Activated T-helper 1 cell treated with anti-CD3 and anti-CD28 coated beads, Interleukin-12 subunit alpha, Interleukin-12 subunit beta, Interleukin-2, Interleukin-4 antibody, amounts not matched to agents 30 ng/mL and 10 ng/mL and 1 ng/mL, durations not matched to agents 14 hours and 24 hours and 36 hours (primary cell): Measurements from ENCODE around the gene GRK1. TPM values are rescaled to one million over a fixed set of nuclear protein-coding genes. Genes with fewer than 3 reads are reported as not detected.

Experiments used
- DNase-seq: peaks from one replicate; pipeline ENCODE4 v3.0.0; 2021; ENCODE audit warnings: low spot score
- H3K27ac Mint-ChIP-seq: one replicate; pipeline ENCODE4 v1.8.0; 2021; ENCODE audit warnings: mild to moderate bottlenecking, mixed read lengths
- H3K27me3 Mint-ChIP-seq: one replicate; pipeline ENCODE4 v1.8.0; 2022; ENCODE audit warnings: mild to moderate bottlenecking, moderate library complexity, mixed read lengths; ENCODE audit not compliant: insufficient read depth
- H3K36me3 Mint-ChIP-seq: one replicate; pipeline ENCODE4 v1.8.0; 2021; ENCODE audit warnings: low read depth, mixed read lengths
- H3K4me1 Mint-ChIP-seq: one replicate; pipeline ENCODE4 v1.8.0; 2021; ENCODE audit warnings: low read depth, mixed read lengths
- H3K4me3 Mint-ChIP-seq: one replicate; pipeline ENCODE4 v1.8.0; 2021; ENCODE audit warnings: mild to moderate bottlenecking, moderate library complexity, mixed read lengths
- H3K9me3 Mint-ChIP-seq: one replicate; pipeline ENCODE4 v1.8.0; 2021; ENCODE audit warnings: mixed read lengths
- intact Hi-C: fragments of 100-400 bp; cut with micrococcal nuclease; formaldehyde crosslinking; loops from one replicate; pipeline ENCODE4 v1.15.1; 2024
- total RNA-seq: library from RNA; stranded (reverse); gene quantifications from 2 replicates; pipeline ENCODE4 v1.2.3, GENCODE V29; 2022

GRK1 gene
- total RNA-seq, 1 donor from 2014 or later = not detected

GRCh38 chr13:113647351-113648215 is 19.4 kb upstream of the GRK1 start:
- intact Hi-C loops = no loop called here
- H3K27me3 Mint-ChIP-seq = no peaks in the 10 kb centered on the region
- peaks cover 10% of the 10 kb centered on the region for H3K4me1 Mint-ChIP-seq
- no peak overlapping the region for H3K4me3 Mint-ChIP-seq
- H3K36me3 Mint-ChIP-seq = peaks cover 5% of the 10 kb centered on the region
- H3K9me3 Mint-ChIP-seq = no peaks in the 10 kb centered on the region
- no peak for DNase-seq
- no peak overlapping the region for H3K27ac Mint-ChIP-seq

DNA sequence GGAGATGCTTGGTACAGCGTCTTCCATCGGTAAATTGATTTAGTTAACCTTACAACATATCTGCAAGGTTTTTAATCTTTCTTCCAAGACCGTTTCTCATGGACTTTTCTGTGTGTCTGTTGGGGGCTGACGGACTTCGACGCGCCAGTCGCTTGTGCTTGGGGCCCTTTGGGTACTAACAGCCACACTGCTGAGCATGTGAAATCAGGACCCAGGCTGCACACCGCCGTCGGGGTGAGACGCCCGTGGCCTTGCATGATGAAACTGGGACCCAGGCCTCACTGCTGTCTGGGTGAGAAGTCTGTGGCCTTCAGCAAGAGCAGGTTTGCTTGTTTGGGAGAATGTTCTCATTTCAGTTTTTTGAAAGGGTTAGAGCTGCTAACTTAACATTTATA is 18.8 kb upstream of the GRK1 start:
- H3K27me3 Mint-ChIP-seq = no peaks in the 10 kb centered on the region
- no peak for DNase-seq
- peaks cover 10% of the 10 kb centered on the region for H3K4me1 Mint-ChIP-seq
- intact Hi-C loops = no loop called here
- H3K4me3 Mint-ChIP-seq = no peak overlapping the region
- H3K9me3 Mint-ChIP-seq = no peaks in the 10 kb centered on the region
- no peak overlapping the region for H3K27ac Mint-ChIP-seq
- H3K36me3 Mint-ChIP-seq = peaks cover under 1% of the 10 kb centered on the region

DNA sequence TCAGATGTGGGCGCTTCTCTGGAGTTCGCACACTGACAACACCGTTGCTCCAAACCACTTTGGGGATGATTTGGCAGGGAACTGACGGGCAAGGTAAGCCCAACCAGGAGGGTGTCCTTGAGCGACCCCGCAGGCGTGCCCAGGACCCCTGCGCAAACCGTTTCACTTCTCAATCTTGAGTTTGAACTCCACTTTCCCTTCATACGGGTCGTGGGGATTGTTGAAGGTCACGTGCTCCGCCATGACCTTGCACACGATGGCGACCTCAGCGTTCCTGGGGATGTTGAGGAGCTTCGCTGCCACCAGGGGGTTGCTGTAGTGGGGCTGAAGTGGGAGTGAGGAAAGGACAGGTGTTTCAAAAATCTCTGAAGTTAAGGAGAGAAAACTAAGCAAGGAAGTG is 17.8 kb upstream of the GRK1 start:
- Mint-ChIP-seq H3K4me3 (no peak overlapping the region), H3K9me3 (no peaks in the 10 kb centered on the region), H3K27me3 (no peaks in the 10 kb centered on the region), H3K27ac (no peak overlapping the region), H3K4me1 (peaks cover 10% of the 10 kb centered on the region), H3K36me3 (no peaks in the 10 kb centered on the region)
- DNase-seq = no peak
- intact Hi-C loops = no loop called here

DNA sequence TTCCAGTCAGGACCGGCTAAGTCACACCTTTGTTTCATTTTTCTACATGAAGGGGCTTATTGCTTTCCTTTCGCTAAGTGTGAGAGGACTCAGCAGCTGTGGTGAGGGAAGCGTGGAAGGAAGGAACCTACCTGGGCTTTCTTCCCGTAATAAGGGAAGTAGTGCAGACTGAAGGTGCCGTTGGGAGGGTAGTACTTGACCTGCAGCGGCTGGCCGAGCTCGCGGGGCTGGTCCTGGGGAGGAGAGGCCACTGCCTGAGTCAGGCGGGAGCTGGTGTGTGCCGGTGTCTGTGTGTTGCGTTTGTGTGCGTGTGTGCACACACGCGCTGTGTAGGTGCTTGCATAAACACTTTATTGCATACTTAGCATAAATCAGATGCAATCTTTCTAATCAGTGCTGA is 16.7 kb upstream of the GRK1 start:
- H3K9me3 Mint-ChIP-seq = no peaks in the 10 kb centered on the region
- no peak overlapping the region for H3K4me3 Mint-ChIP-seq
- no peak overlapping the region for H3K27ac Mint-ChIP-seq
- H3K36me3 Mint-ChIP-seq = no peaks in the 10 kb centered on the region
- no peaks in the 10 kb centered on the region for H3K27me3 Mint-ChIP-seq
- no peak for DNase-seq
- intact Hi-C loops = no loop called here
- peaks cover 10% of the 10 kb centered on the region for H3K4me1 Mint-ChIP-seq

GRCh38 chr13:113650731-113651148 is 16.3 kb upstream of the GRK1 start:
- Mint-ChIP-seq H3K4me1 (peaks cover 10% of the 10 kb centered on the region), H3K9me3 (no peaks in the 10 kb centered on the region)

GRCh38 chr13:113651511-113652403 is 15.3 kb upstream of the GRK1 start:
- H3K27ac Mint-ChIP-seq = no peak overlapping the region
- H3K36me3 Mint-ChIP-seq = no peaks in the 10 kb centered on the region
- intact Hi-C loops = no loop called here
- no peak for DNase-seq
- no peaks in the 10 kb centered on the region for H3K27me3 Mint-ChIP-seq
- H3K4me1 Mint-ChIP-seq = peaks cover 3% of the 10 kb centered on the region
- H3K4me3 Mint-ChIP-seq = no peak overlapping the region
- H3K9me3 Mint-ChIP-seq = no peaks in the 10 kb centered on the region

More at GRCh38 chr13:113650731-113651148, 16.3 kb upstream of the GRK1 start:
- H3K27me3 Mint-ChIP-seq = no peaks in the 10 kb centered on the region
- intact Hi-C loops = no loop called here
- no peak overlapping the region for H3K27ac Mint-ChIP-seq
- no peak for DNase-seq
- H3K4me3 Mint-ChIP-seq = no peak overlapping the region
- no peaks in the 10 kb centered on the region for H3K36me3 Mint-ChIP-seq

DNA sequence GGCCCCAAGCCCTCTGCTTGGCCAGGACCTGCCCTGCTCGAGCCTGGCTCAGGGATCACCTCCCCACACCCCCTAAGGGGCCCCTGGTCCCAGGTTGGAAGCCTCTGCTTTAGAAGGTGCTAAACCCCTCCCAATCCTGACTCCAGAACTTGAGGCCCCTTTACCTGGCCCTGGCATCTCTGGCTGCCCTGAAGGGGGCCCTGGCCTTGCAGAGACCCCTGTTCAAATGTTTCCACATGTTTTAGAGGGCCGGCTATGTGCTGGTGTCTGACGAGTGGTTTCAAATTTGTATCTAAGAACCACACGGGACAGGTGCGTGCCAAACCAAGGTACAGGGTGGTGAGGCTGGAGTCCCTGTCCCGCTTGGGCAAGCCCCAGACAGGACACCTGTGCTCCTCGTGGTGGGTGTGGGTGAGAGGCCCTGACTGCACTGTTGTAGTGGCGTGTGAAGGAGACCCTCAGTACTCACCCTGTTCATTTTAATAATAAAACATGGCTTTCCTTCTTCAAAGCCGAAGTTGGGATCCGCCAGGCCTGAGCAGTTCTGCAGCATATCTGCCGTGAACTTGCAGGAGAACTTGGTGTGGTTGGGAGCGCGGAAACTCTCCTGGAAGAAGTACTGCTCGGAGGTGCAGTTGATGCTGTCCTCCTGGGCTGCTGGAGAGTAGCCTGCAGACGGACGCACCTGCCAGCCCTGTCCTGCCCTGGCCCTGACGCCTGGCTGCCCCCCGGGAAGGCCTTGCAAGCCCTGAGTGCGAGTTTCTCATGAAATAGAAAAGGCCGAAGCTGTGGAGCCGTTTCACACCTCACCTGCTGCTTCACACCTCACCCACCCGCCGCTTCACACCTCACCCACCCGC is 14.4 kb upstream of the GRK1 start:
- intact Hi-C loops = no loop called here
- no peaks in the 10 kb centered on the region for H3K4me1 Mint-ChIP-seq
- no peak overlapping the region for H3K4me3 Mint-ChIP-seq
- H3K36me3 Mint-ChIP-seq = no peaks in the 10 kb centered on the region
- no peak for DNase-seq
- H3K9me3 Mint-ChIP-seq = no peaks in the 10 kb centered on the region
- H3K27me3 Mint-ChIP-seq = no peaks in the 10 kb centered on the region
- H3K27ac Mint-ChIP-seq = no peak overlapping the region

- no peaks in the 10 kb centered on the region for H3K36me3 Mint-ChIP-seq
- no peak overlapping the region for H3K27ac Mint-ChIP-seq
- no peak overlapping the region for H3K4me3 Mint-ChIP-seq
- no peaks in the 10 kb centered on the region for H3K9me3 Mint-ChIP-seq
- no peaks in the 10 kb centered on the region for H3K4me1 Mint-ChIP-seq
- intact Hi-C loops = no loop called here
- no peak for DNase-seq
- H3K27me3 Mint-ChIP-seq = no peaks in the 10 kb centered on the region
These were observed 13.5 kb upstream of the GRK1 start for GRCh38 chr13:113653264-113654174.

GRCh38 chr13:113654175-113654560 is 12.9 kb upstream of the GRK1 start:
- Mint-ChIP-seq H3K4me3 (no peak overlapping the region), H3K27me3 (no peaks in the 10 kb centered on the region), H3K9me3 (no peaks in the 10 kb centered on the region), H3K36me3 (no peaks in the 10 kb centered on the region), H3K4me1 (no peaks in the 10 kb centered on the region), H3K27ac (no peak overlapping the region)
- DNase-seq = no peak
- intact Hi-C loops = no loop called here

DNA sequence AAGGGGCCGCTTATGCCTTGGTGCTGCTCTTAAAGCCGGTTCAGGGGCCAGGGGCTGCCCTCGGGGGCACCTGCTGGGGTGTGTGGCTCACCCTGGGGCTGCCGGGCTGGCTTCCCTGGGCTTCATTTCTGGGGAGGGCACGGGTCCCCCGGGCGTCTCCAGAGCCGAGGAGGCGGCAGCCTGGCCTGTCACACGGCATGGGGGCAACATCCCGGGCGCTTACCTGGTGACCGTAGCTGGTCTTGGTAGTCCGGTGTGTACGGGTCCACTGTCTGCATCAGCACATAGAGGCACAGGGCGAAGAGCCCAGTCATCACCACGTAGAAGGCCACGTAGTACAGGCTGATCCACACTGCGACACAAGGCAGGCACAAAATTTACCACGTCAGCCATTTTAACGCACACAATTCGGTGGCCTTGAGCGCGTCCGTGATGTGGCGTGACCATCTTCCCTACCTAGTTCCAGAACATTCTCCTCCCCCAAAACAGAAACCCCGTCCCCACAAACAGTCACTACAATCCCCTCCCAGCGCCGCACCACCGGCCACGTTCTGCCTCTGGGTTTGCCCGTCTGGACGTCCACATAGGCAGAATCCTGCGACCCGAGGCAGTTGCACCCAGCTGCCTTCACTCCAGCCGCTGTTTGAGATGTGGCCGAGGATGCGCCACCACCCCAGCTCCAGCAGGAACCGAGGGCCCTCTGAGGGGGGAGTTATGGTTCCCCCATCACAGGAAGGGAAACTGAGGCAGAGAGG is 12.3 kb upstream of the GRK1 start:
- H3K36me3 Mint-ChIP-seq = no peaks in the 10 kb centered on the region
- H3K4me3 Mint-ChIP-seq = no peak overlapping the region
- intact Hi-C loops = no loop called here
- no peak overlapping the region for H3K27ac Mint-ChIP-seq
- no peaks in the 10 kb centered on the region for H3K9me3 Mint-ChIP-seq
- no peaks in the 10 kb centered on the region for H3K27me3 Mint-ChIP-seq
- DNase-seq = no peak
- no peaks in the 10 kb centered on the region for H3K4me1 Mint-ChIP-seq

DNA sequence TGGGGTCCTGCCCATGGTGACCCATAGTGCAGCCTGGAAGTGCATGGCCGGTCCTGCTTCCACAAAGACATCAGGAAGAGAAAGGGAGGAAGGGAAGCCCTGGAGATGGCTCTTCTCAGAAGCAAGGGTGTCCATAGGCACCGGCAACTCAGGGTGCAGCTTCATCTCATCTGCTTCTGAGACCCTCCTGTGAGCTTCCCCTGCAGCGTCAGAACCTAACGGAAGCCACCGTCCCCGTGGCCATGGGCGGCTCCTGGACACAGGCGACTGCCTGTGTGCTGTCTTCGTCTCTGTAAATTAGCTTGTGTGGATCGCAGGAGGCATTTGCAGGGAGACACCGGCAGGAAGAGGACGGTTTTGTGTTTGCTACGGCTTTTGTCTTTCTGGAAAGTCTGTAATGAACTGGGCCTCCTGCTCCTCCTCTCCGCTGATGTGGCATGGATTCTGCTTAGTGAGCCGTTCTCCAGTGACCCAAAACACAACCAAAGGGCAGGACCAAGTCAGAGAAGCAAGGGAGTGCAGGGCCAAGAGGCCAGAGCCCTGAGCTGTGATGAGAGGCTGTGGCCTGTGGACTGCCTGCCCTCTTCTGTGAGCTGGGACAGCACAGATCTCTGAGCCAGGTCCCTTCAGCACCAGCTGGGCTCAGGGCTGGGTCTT is 11.5 kb upstream of the GRK1 start:
- intact Hi-C loops = no loop called here
- no peak overlapping the region for H3K4me3 Mint-ChIP-seq
- H3K27ac Mint-ChIP-seq = no peak overlapping the region
- no peak for DNase-seq
- H3K9me3 Mint-ChIP-seq = no peaks in the 10 kb centered on the region
- no peaks in the 10 kb centered on the region for H3K27me3 Mint-ChIP-seq
- no peaks in the 10 kb centered on the region for H3K4me1 Mint-ChIP-seq
- no peaks in the 10 kb centered on the region for H3K36me3 Mint-ChIP-seq
